ENCODE results near the gene TMEM14B. TPM values are rescaled to one million over a fixed set of nuclear protein-coding genes. Genes with fewer than 3 reads are reported as not detected.
A peak's percentile ranks its signal among the peaks of the same experiment; 100 is the strongest.

TMEM14B gene
- total RNA-seq, 1 donor from 2014 or later: 62.3 TPM

GRCh38 chr6:10722820-10723566, 24.6 kb upstream of the TMEM14B start, which contains the start of gene TMEM14C:
Gene TMEM14C, plus strand, starts transcription at chr6:10723070. Its CDS starts 1,544 bp downstream, at chr6:10724614.
- TF ChIP-seq CTCF (IDR thresholded peaks at IDR 0.05; ENCODE audit: partially characterized antibody, unreplicated experiment): no peak
- Mint-ChIP-seq H3K27me3 (ENCODE audit: unreplicated experiment) (peaks cover 6% of the 10 kb centered on the region), H3K36me3 (ENCODE audit: unreplicated experiment) (peaks cover 3% of the 10 kb centered on the region), H3K4me1 (ENCODE audit: low read depth, unreplicated experiment) (peaks cover 12% of the 10 kb centered on the region), H3K4me3 (ENCODE audit: unreplicated experiment) (peak within 1 kb of the TSS; percentile 97), H3K9me3 (ENCODE audit: unreplicated experiment) (peaks cover 8% of the 10 kb centered on the region), H3K27ac (ENCODE audit: unreplicated experiment) (peak within 1 kb of the TSS; percentile 95)
- DNase-seq: peak; percentile 98

GRCh38 chr6:10723567-10723881, 24.1 kb upstream of the TMEM14B start:
- DNase-seq: no peak
- peaks cover 6% of the 10 kb centered on the region for H3K27me3 Mint-ChIP-seq (ENCODE audit: unreplicated experiment)
- peak overlapping the region; percentile 95 for H3K27ac Mint-ChIP-seq (ENCODE audit: unreplicated experiment)
- H3K9me3 Mint-ChIP-seq (ENCODE audit: unreplicated experiment): peaks cover 8% of the 10 kb centered on the region
- TF ChIP-seq CTCF (IDR thresholded peaks at IDR 0.05; ENCODE audit: partially characterized antibody, unreplicated experiment): no peak
- peak overlapping the region; percentile 97 for H3K4me3 Mint-ChIP-seq (ENCODE audit: unreplicated experiment)
- peaks cover 5% of the 10 kb centered on the region for H3K36me3 Mint-ChIP-seq (ENCODE audit: unreplicated experiment)
- H3K4me1 Mint-ChIP-seq (ENCODE audit: low read depth, unreplicated experiment): peaks cover 12% of the 10 kb centered on the region

GRCh38 chr6:10725044-10725443, 22.6 kb upstream of the TMEM14B start:
- DNase-seq: no peak
- Mint-ChIP-seq H3K27me3 (ENCODE audit: unreplicated experiment) (peaks cover 6% of the 10 kb centered on the region), H3K4me3 (ENCODE audit: unreplicated experiment) (no peak overlapping the region), H3K4me1 (ENCODE audit: low read depth, unreplicated experiment) (peaks cover 12% of the 10 kb centered on the region), H3K9me3 (ENCODE audit: unreplicated experiment) (peaks cover 8% of the 10 kb centered on the region), H3K36me3 (ENCODE audit: unreplicated experiment) (peaks cover 5% of the 10 kb centered on the region), H3K27ac (ENCODE audit: unreplicated experiment) (no peak overlapping the region)
- no peak for TF ChIP-seq CTCF (IDR thresholded peaks at IDR 0.05; ENCODE audit: partially characterized antibody, unreplicated experiment)

- Mint-ChIP-seq H3K27ac (ENCODE audit: unreplicated experiment) (no peak overlapping the region), H3K36me3 (ENCODE audit: unreplicated experiment) (peaks cover 5% of the 10 kb centered on the region), H3K4me3 (ENCODE audit: unreplicated experiment) (no peak overlapping the region), H3K9me3 (ENCODE audit: unreplicated experiment) (peaks cover 8% of the 10 kb centered on the region), H3K27me3 (ENCODE audit: unreplicated experiment) (peaks cover 6% of the 10 kb centered on the region), H3K4me1 (ENCODE audit: low read depth, unreplicated experiment) (peaks cover 12% of the 10 kb centered on the region)
- no peak for TF ChIP-seq CTCF (IDR thresholded peaks at IDR 0.05; ENCODE audit: partially characterized antibody, unreplicated experiment)
- no peak for DNase-seq
Observed at GRCh38 chr6:10725716-10726115, 21.9 kb upstream of the TMEM14B start.

- H3K27ac Mint-ChIP-seq (ENCODE audit: unreplicated experiment): no peak overlapping the region
- H3K4me3 Mint-ChIP-seq (ENCODE audit: unreplicated experiment): peak overlapping the region; percentile 42
- H3K9me3 Mint-ChIP-seq (ENCODE audit: unreplicated experiment): peaks cover 2% of the 10 kb centered on the region
Observed at GRCh38 chr6:10730254-10730653, 17.4 kb upstream of the TMEM14B start.

More at GRCh38 chr6:10730254-10730653, 17.4 kb upstream of the TMEM14B start:
- TF ChIP-seq CTCF (IDR thresholded peaks at IDR 0.05; ENCODE audit: partially characterized antibody, unreplicated experiment): no peak
- H3K36me3 Mint-ChIP-seq (ENCODE audit: unreplicated experiment): peaks cover 14% of the 10 kb centered on the region
- H3K4me1 Mint-ChIP-seq (ENCODE audit: low read depth, unreplicated experiment): no peaks in the 10 kb centered on the region
- no peaks in the 10 kb centered on the region for H3K27me3 Mint-ChIP-seq (ENCODE audit: unreplicated experiment)
- no peak for DNase-seq
